Neutrophil (primary cell): Measurements from ENCODE around the gene RAD21L1.

Experiments used
- H3K27ac ChIP-seq: fragments of 200-600 bp; sonication (generic); 2 replicates; pipeline ENCODE4 v1.5.1; 2016; ENCODE audit warnings: mild to moderate bottlenecking, moderate library complexity
- H3K27me3 ChIP-seq: fragments of 200-600 bp; sonication (generic); 2 replicates; pipeline ENCODE4 v1.6.0; 2016; ENCODE audit warnings: mild to moderate bottlenecking
- H3K36me3 ChIP-seq: fragments of 200-600 bp; sonication (generic); 2 replicates; pipeline ENCODE4 v1.5.1; 2017
- H3K4me1 ChIP-seq, 2 experiments: fragments of 200-600 bp in 1 of 2; sonication (generic) in 1 of 2; 1 replicate in 1 of 2; 2 replicates in 1 of 2; pipeline versions ENCODE4 v1.5.1 to v1.6.1; 2013 to 2016; ENCODE audit warnings: low read depth in 1 of 2, low read length in 1 of 2, mild to moderate bottlenecking in 1 of 2, moderate library complexity in 1 of 2; ENCODE audit not compliant: control insufficient read depth in 1 of 2, insufficient read depth in 1 of 2
- H3K4me3 ChIP-seq, 2 experiments: fragments of 200-600 bp in 1 of 2; sonication (generic) in 1 of 2; 1 replicate in 1 of 2; 2 replicates in 1 of 2; pipeline ENCODE4 v1.5.1; 2013 to 2016; ENCODE audit warnings: low read depth in 1 of 2, low read length in 1 of 2, mild to moderate bottlenecking in 1 of 2, moderate library complexity in 1 of 2
- H3K9me3 ChIP-seq: fragments of 200-600 bp; sonication (generic); 2 replicates; pipeline ENCODE4 v1.5.1; 2016
- CTCF ChIP-seq: fragments of 200-600 bp; sonication (generic); IDR thresholded peaks from 2 replicates; pipeline ENCODE4 v1.5.1; 2016; ENCODE audit warnings: antibody characterized with exemption

The RAD21L1 gene

GRCh38 chr20:1199212-1199873 lies 26.5 kb upstream of the RAD21L1 start:
- no peak for TF ChIP-seq CTCF
- Histone ChIP-seq H3K9me3 (no peaks in the 10 kb centered on the region), H3K4me3 (no peak overlapping the region), H3K4me1 (no peaks in the 10 kb centered on the region), H3K27ac (no peak overlapping the region), H3K36me3 (no peaks in the 10 kb centered on the region), H3K27me3 (peaks cover 9% of the 10 kb centered on the region)

GRCh38 chr20:1199964-1200363 lies 25.9 kb upstream of the RAD21L1 start:
- Histone ChIP-seq H3K27ac (no peak overlapping the region), H3K36me3 (no peaks in the 10 kb centered on the region), H3K4me3 (no peak overlapping the region), H3K9me3 (no peaks in the 10 kb centered on the region), H3K27me3 (peaks cover 10% of the 10 kb centered on the region), H3K4me1 (no peaks in the 10 kb centered on the region)
- TF ChIP-seq CTCF: no peak

- Histone ChIP-seq H3K27ac (no peak within 1 kb of the TSS), H3K4me1 (no peaks in the 10 kb centered on the region), H3K36me3 (no peaks in the 10 kb centered on the region), H3K4me3 (no peak within 1 kb of the TSS), H3K27me3 (peaks cover 10% of the 10 kb centered on the region), H3K9me3 (no peaks in the 10 kb centered on the region)
- no peak for TF ChIP-seq CTCF
Measured at GRCh38 chr20:1202762-1203504, 22.9 kb upstream of the RAD21L1 start, which contains the start of gene C20orf202. Gene C20orf202, plus strand, starts transcription at chr20:1203454. Its CDS starts 132 bp downstream, at chr20:1203586.

- Histone ChIP-seq H3K27me3 (peaks cover 15% of the 10 kb centered on the region), H3K4me1 (no peaks in the 10 kb centered on the region), H3K27ac (no peak overlapping the region), H3K36me3 (no peaks in the 10 kb centered on the region), H3K9me3 (no peaks in the 10 kb centered on the region), H3K4me3 (no peak overlapping the region)
- TF ChIP-seq CTCF: no peak
Measured at GRCh38 chr20:1203630-1204029, 22.2 kb upstream of the RAD21L1 start.

- no peaks in the 10 kb centered on the region for H3K4me1 ChIP-seq
- no peaks in the 10 kb centered on the region for H3K36me3 ChIP-seq
- peaks cover 14% of the 10 kb centered on the region for H3K27me3 ChIP-seq
- no peak overlapping the region for H3K27ac ChIP-seq
- no peaks in the 10 kb centered on the region for H3K9me3 ChIP-seq
- TF ChIP-seq CTCF: no peak
- H3K4me3 ChIP-seq: no peak overlapping the region
Measured at GRCh38 chr20:1204113-1204512, 21.7 kb upstream of the RAD21L1 start.
